GM21576 (cell line): ENCODE results near the gene ALPK3.

Experiments used
- ATAC-seq: cut with Tn5 transposase; IDR thresholded peaks from one replicate; pipeline ENCODE4 v1.9.1; 2021; ENCODE audit warnings: mild to moderate bottlenecking, moderate library complexity; ENCODE audit not compliant: unreplicated experiment

ALPK3 gene

GRCh38 chr15:84914909-84915605, 97.9 kb downstream of the ALPK3 start:
- peak; percentile 97 for ATAC-seq

- no peak for ATAC-seq
Measured at GRCh38 chr15:84915606-84915958, 98.4 kb downstream of the ALPK3 start.

- no peak for ATAC-seq
Measured at GRCh38 chr15:84917452-84917851, 100.3 kb downstream of the ALPK3 start.

- ATAC-seq = no peak
Measured at GRCh38 chr15:84919106-84919667, 102.0 kb downstream of the ALPK3 start.

- ATAC-seq = no peak
Measured at GRCh38 chr15:84921121-84921520, 104.0 kb downstream of the ALPK3 start.

- ATAC-seq = no peak
Measured at GRCh38 chr15:84922530-84922929, 105.4 kb downstream of the ALPK3 start.
